GM15510 (cell line): ENCODE results near the gene CIAO1.

Experiments used
- POLR2A ChIP-seq: IDR thresholded peaks from 3 replicates; pipeline ENCODE4 v1.6.1; 2011; ENCODE audit warnings: borderline replicate concordance; ENCODE audit not compliant: insufficient read length; ENCODE audit errors: extremely low read depth

CIAO1 gene

DNA sequence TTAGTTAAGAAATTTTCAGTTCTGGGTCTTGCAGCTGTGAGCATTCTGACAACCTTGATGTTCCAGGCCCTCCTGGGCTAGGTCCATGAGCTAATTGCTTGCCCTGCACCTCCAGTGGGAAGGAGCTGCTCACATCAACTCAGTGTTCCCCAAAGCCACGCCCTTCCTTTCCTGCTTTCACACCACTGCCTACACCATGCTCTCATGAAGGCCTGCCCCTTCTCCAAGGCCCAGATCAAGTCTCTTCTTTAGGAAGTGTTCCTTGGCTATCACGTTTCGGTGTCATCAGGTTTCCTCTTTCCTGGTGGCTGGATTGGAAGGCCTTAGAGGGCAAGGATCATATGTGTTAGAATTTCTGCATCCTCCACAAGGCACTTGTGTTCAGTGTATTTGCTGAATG, 19.0 kb upstream of the CIAO1 start:
- no peak for TF ChIP-seq POLR2A

DNA sequence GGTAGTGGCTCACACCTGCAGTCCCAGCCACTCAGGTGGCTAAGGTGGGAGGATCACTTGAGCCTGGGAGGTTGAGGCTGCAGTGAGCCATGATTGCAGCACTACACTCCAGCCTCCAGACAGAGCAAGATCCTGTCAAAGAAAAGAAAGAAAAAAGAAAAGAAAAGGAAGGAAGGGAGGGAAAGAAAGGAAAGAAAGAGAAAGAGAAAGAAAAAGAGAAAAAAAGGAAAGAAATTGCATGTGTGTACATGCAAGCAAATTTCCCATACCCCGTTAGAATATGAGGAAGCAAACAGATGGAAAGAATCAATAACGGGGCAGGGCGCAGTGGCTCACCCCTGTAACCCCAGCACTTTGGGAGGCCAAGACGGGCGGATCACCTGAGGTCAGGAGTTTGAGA, 18.1 kb upstream of the CIAO1 start:
- TF ChIP-seq POLR2A: no peak

DNA sequence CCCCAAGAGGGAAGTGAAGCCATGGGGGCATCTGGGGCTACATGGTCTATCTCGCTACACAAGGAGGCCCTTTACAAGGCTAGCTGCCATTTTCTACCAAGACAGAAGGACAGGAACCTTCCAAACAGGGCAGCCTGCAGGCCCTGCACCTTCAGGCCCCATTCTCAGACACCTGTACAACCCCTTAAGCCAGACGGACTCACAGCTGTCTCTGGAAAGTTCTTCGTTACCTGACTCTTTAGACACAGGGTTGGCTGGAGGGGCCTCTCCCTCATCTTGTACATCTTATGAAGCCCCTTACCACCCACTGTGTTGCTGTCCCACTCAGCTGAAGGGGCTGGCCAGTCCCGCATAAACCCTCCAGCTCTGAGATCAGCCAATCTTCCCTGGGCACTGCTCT, 17.4 kb upstream of the CIAO1 start:
- no peak for TF ChIP-seq POLR2A

DNA sequence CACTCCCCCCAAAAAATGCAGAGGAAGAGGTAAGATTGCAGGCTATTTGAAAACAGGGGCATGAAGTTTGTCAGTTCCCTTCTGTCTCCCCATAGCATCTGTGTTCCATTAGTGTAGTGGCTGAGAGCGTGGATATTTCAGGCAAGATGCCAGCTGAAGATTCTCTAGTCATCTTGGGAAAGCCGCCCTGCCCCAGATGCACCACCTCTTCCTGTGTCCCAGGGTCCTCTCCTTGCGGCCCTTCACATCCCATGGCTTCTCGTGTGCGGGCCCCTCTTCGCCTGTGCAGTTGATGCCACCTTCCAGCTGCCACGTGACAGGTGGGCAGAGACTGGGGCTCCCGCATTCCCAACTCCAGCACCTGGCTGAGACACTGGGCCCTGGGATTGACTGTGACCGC, 16.4 kb upstream of the CIAO1 start:
- TF ChIP-seq POLR2A: no peak

DNA sequence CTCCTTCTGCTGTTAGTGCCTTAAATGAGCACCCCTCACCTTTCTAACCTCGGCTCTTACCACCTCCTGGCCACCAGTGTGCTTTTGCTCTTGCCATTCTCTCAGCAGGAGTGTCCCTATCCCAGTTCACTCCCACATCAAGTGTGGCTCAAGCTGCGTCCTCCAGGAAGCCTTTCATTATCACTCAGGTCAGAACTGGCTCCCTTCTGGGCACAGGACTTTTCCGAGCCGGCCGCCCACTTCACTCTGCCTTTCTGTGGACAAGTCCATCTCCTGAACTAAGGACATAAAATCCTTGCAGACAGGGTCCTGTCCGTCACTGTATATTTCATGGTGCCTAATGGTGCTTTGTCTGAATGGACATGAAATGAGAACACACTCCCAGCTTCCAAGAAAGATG, 15.8 kb upstream of the CIAO1 start:
- no peak for TF ChIP-seq POLR2A

DNA sequence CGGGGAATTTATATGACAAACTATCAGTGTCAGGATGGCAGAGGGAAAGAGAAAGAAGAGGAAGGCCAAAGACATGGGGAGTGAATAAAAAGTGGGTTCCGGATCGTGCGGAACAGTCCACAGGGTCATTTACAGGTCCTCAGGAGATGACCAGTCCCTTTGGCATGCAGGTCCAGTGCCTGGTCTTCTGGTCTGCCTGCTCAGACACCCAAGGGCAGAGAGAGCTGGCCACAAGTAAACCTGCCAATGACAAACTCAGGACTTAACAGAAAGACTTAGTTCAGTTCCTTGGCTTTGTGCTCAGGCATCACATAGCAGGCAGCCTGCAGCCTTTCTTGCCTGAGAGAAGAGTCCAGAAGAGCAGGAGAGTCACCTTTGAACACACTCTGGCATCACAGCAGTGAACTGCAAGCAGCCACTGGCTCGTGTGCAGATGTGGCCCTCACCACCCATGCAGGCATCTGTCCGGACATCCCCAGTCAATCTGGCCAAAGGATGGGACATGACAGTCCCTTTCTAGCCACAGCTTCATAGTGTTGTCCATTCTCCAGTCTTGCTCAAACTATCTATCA, 14.2 kb upstream of the CIAO1 start:
- TF ChIP-seq POLR2A: no peak

DNA sequence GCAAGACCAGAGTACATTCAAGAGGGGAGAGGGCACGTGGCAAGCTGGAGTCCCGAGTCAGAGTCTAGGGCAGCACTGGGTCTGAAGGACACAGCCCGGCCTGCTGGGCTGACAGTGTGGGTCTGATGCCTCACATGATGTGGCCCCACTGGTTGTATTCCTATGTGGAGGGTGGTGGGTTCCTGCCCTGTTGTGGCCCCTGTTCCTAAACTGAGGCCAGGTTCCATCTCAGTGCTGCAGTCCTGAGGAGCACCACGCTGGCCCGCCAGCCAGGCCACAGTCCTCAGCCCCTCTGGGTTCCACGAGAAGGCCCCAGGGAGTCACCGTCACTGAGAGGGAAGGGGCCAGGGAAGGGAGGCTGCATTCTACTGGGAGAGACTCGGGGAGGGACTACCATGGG, 13.5 kb upstream of the CIAO1 start:
- TF ChIP-seq POLR2A: no peak

DNA sequence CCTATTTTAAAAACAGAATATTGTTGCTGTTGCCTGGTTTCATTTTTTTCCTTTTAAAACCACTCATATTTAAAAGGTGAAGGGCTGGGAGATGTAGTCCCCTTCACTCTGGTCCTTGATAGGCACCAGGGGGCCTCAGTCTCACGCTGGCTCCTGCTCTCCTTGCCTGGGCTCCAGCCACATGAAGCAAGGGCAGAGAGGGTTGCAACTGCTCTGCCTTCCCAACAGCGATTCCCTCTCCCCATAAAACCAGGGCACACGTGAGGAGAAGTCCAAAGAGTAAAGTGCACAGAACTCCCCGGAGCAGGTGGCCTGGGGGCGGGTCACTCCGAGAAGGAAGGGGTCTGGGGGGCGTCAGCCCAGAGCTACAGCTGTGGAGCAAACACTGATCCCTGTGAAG, 13.0 kb upstream of the CIAO1 start:
- TF ChIP-seq POLR2A: no peak

DNA sequence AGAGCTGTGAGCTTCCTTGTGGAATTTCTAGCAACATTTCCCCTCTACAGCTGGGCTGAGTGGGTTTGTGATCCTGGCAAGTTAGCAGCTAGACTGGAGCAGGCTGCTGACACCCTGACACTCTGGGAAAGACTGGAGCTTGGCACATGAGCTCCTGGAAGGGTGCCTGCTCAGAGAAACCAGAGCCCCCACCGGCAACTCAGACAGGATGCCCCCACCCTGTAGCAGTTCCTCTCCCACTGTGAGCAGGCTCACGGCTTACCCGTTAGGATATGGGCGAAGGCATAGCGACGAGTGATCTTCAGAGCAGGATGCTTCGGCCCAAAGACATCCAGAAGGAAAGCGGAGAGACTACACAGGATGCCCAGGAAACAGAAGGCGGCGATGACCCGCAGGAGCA, 11.5 kb upstream of the CIAO1 start:
- no peak for TF ChIP-seq POLR2A

DNA sequence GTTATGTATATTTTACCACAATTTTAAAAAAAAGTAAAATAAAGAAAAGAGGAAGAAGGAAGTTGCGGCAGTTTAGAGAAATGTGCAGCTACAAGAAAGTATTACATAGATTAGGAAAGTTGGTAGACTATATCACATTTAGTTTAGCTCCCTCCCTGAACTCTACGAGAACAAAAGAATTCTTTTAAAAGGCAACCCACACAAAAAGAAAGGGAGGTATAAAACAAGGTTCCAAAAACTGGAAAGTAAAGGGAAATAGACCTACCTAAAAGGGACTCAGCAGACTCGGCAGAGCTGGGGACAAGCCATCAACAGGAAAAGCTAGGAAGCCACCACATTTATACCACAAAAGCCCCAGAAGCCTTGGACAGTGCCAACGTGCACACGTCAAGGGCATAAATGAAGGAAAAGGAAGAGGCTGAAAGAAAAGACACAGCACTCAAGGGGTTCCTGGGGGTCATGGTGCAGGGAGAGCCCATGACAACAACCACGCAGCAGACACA, 9.4 kb upstream of the CIAO1 start:
- no peak for TF ChIP-seq POLR2A

DNA sequence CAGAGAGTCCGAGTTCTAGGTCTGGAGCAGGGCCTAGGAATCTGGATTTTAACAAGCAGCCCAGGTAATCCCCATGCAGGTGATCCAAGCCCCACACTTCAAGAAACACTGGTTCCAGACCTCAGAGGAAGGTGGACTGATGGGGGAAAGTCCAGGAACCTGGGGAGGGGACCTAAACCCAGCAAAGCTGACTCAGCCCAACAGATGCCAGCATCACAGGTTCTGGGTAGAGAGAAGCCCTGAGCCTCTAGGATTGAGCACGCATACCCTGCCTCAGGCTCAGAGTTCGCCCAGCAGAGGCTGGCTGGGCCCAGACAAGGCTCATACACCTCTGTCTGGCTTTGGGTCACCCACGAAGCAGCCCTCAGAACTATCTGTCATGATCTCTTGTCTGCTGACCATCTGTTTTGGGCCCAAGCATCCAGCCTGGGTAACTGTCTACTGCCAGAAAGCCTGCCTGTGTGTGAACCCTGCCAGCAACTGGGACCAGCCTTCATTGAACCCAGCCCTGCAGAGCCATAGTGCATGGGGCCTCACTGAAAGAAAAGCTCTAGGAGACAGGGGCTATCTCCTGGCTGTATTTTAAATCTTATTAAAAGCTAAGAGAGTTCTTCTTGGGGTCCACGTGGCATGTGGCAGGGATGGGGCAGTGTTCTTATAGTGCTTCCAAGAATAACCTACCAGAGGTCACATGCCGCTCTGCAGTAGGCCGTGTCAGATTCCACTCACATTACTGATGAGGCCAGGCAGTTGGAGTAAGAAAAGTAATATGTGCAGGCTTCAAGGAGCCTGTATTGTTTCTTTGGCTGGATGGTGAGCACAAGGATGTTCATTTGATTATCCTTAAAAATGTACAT, 7.6 kb upstream of the CIAO1 start:
- TF ChIP-seq POLR2A: no peak

DNA sequence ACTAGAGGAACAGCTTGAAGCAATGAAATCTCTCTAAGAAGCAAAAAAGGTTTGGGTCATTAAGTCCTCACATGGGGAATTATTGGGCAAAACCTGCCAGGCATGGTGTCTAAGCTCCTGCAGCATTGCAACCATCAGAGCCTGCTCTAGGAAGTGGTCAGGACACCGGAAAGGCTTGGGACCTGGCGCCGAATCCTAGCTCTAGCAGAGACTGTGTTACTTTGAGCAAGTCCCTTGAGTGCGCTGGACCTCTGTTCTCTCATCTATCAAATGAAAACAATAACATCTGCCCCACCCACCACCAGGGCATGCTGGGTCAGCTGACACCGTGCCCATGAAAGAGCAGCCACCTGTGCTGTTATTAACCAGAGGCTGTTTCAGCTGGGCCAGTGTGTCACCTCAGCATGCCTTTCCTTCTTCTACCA, 6.5 kb upstream of the CIAO1 start:
- TF ChIP-seq POLR2A: no peak

DNA sequence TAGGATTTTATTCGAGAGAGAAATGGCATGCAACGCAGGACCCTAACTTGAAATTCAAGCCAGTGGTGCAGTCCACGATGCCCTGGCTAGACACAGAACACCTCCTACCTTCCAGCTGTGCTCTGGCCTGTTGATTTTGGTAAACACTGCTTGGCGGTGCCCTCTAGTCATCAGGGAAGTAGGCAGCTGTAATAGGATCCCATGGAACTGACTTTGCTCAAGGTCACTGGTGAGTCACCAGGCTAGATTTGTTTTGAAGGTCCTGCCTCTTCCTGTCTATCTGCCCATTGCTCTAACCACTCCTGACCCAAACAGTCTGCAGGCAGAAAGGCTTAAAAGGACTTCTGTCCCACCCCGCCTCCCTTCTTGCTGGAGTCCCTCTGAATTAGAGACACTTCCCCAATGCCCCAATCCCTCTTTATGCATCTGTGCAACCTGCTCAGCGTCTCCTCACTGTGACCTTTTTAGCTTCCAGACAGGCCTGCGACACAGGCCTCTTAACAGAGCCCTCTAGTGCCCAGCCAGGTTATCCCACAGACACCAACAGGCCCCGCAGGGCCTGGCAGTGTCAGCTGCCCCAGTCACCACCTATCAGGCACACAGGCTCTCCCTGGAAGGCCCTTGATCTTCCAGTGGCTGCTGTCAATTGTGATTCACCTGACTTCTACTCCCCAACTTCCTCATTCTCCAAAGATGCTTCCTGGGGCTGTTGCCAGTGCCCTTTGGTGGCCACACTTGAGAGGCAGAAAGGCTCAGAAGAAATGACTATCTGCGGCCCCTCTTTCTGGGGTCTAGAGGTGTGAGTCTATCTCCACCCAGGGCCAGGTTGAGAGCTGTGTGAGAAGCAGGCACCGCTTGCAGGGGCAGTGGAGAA, 5.4 kb upstream of the CIAO1 start:
- TF ChIP-seq POLR2A: no peak

DNA sequence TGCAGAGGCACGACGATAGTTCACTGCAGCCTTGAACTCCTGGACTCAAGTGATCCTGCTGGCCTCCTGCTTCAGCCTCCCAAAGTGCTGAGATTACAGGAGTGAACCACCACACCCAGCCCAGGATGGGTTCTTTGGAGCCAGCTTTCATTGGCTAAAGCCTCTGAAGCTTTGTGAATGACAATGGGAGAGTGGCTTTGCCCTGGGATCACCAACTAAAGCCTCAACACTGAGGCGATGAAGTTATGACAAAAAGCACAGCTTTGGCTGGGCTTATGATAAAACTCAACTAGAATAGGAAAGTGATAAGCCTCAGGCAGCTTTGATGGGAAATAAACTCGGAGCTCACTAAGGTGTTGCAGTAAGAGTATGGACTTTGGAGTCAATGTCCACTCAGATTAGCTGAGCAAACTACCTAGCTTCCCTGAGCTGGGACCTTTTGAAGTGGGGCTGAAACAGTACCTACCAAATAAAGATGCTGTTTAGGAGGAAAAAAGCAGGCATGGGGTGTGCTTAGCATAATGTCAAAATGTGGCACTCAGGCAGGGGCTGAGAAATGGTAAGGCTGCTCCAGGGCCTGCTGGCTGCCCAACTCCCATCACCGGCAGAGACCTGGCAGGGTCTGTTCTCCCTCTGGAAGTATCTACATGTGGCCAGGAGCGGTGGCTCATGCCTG, 4.6 kb upstream of the CIAO1 start:
- no peak for TF ChIP-seq POLR2A

DNA sequence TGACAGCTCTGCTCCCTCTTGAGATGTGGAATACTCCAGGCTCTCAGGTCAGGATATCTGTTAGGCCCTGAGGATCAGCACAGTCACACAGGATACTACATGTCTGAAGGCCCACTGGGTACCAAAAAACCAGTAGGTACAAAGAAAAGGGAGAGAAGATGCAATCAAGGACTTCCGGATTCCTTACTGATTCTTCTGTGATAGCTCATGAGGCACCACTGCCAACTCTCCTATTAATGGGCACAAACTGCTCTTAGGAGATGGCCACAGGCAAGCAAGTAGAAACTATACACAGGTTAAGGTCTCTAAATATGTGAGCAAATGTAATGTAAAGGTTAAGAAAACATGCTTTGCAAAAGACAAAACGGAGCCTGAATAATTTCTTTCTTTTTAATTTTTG, 3.7 kb upstream of the CIAO1 start:
- TF ChIP-seq POLR2A: no peak
